Glutamatergic neuron (in vitro differentiated cells): ENCODE measurements around the gene ZNF333. TPM values are rescaled to one million over a fixed set of nuclear protein-coding genes. Genes with fewer than 3 reads are reported as not detected.

Source experiments
- DNase-seq: peaks from one replicate; pipeline ENCODE4 v3.0.0; 2022
- H3K27ac Mint-ChIP-seq: one replicate; pipeline ENCODE4 v1.8.0; 2020; ENCODE audit warnings: mild to moderate bottlenecking, mixed read lengths, inconsistent platforms; ENCODE audit not compliant: unreplicated experiment
- H3K27me3 Mint-ChIP-seq: one replicate; pipeline ENCODE4 v1.8.0; 2020; ENCODE audit warnings: mild to moderate bottlenecking, moderate library complexity, mixed read lengths, inconsistent platforms; ENCODE audit not compliant: unreplicated experiment
- H3K36me3 Mint-ChIP-seq: one replicate; pipeline ENCODE4 v1.8.0; 2020; ENCODE audit warnings: mild to moderate bottlenecking, mixed read lengths, inconsistent platforms; ENCODE audit not compliant: unreplicated experiment
- H3K4me1 Mint-ChIP-seq: one replicate; pipeline ENCODE4 v1.8.0; 2020; ENCODE audit warnings: mild to moderate bottlenecking, low read depth, mixed read lengths, inconsistent platforms; ENCODE audit not compliant: unreplicated experiment
- H3K4me3 Mint-ChIP-seq: one replicate; pipeline ENCODE4 v1.8.0; 2020; ENCODE audit warnings: mild to moderate bottlenecking, mixed read lengths, inconsistent platforms; ENCODE audit not compliant: unreplicated experiment
- H3K9me3 Mint-ChIP-seq: one replicate; pipeline ENCODE4 v1.8.0; 2020; ENCODE audit warnings: mild to moderate bottlenecking, moderate library complexity, mixed read lengths, inconsistent platforms; ENCODE audit not compliant: unreplicated experiment
- CTCF ChIP-seq: fragments of 200-600 bp; sonication (generic); IDR thresholded peaks from one replicate; pipeline ENCODE4 v1.5.0; 2021; ENCODE audit not compliant: partially characterized antibody, unreplicated experiment
- total RNA-seq: library from RNA; stranded (reverse); fragmentation: NEBNext Ultra II Directional; extraction: Animal tissue kit (Norgen Biotek cat#: 25700); gene quantifications from one replicate; pipeline ENCODE4 v1.2.1, GENCODE V29; 2021; ENCODE audit not compliant: unreplicated experiment

ZNF333 gene
- total RNA-seq, 1 donor from 2014 or later, result 32.9 TPM

DNA sequence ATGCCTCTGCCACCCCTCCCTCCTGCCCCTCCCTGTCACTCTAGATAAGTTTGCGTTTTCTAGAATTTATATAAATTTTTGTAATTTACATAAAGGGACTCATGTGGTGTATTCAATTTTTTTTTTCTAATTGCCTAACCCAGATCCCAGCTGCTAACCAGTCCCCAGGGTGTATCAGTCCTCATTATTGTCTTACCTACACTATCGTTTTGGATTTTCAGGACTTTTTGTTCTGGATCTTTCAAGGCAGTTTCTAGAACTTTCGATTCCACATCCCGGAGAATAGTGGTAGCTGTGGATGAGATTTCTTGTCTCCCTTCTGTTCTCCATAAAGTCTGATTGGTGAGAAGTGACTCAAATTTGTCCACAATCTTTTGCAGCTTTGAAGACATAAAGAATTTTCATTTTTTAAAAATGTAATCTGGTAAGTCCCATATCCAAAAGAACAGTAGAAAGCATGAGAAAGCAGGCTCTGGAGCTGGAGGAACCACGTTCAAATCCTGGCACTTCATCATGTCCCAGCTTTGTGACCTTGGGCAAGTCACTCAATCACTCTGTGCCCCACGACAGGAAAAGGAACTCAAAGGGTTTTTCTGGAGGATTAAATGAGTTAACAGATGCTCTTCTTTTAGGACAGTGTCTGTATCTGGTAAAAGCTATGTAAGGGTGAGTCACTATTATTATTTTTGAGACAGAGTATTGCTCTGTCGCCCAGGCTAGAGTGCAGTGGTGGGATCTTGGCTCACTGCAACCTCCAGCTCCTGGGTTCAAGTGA is 34.9 kb upstream of the ZNF333 start:
- TF ChIP-seq CTCF, result no peak
- Mint-ChIP-seq H3K27ac (no peak overlapping the region), H3K9me3 (no peaks in the 10 kb centered on the region), H3K36me3 (no peaks in the 10 kb centered on the region), H3K4me1 (no peaks in the 10 kb centered on the region), H3K4me3 (no peak overlapping the region), H3K27me3 (peaks cover 7% of the 10 kb centered on the region)
- DNase-seq, result no peak

DNA sequence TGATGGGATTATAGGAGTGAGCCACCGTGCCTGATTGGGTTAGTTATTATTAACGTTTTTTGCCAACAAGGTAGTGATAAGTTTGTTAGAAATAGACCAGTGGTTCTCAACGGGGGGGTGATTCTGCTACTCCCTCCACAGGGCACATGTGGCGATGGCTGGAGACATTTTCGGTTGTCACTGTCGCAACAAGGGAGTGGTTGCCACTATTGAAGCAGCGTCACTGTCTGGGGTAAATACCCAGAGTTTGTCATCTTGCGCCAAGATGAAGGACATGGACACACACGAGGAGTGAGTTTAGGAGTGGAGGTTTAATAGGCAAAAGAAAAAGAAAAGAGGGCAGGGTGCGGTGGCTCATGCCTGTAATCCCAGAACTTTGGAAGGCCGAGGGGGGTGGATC is 34.1 kb upstream of the ZNF333 start:
- Mint-ChIP-seq H3K4me1 (no peaks in the 10 kb centered on the region), H3K9me3 (no peaks in the 10 kb centered on the region), H3K4me3 (no peak overlapping the region), H3K27me3 (peaks cover 5% of the 10 kb centered on the region), H3K27ac (no peak overlapping the region), H3K36me3 (no peaks in the 10 kb centered on the region)
- TF ChIP-seq CTCF, result no peak
- no peak for DNase-seq

DNA sequence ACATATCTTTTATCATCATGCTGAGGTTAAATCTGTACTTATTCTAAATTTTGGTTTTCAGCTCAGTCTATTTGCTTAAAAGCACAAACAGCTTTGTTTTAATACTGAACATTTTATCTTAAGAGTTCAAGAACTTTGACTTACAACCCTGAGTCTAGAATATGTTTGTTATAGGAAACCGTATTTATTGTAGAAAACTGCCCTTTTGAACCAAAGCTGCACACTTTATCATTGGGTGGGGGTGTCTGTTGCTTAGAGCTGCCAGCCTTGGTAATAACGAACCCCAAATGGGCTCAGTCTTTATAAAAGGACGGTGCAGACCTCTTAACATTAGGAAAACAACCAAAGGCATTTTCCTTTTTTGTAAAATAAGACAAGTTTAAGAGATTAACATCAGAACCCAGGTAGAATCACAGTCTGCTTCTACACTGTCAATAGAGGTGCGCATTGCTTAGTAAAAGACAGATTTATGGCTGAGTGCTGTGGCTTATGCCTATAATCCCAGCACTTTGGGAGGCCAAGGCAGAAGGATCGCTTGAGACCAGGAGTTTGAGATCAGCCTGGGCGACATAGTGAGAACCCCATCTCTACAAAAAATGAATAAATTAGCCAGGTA is 29.9 kb upstream of the ZNF333 start:
- no peak for DNase-seq
- TF ChIP-seq CTCF, result no peak
- Mint-ChIP-seq H3K27ac (no peak overlapping the region), H3K36me3 (no peaks in the 10 kb centered on the region), H3K27me3 (peaks cover 3% of the 10 kb centered on the region), H3K4me3 (no peak overlapping the region), H3K4me1 (no peaks in the 10 kb centered on the region), H3K9me3 (no peaks in the 10 kb centered on the region)

DNA sequence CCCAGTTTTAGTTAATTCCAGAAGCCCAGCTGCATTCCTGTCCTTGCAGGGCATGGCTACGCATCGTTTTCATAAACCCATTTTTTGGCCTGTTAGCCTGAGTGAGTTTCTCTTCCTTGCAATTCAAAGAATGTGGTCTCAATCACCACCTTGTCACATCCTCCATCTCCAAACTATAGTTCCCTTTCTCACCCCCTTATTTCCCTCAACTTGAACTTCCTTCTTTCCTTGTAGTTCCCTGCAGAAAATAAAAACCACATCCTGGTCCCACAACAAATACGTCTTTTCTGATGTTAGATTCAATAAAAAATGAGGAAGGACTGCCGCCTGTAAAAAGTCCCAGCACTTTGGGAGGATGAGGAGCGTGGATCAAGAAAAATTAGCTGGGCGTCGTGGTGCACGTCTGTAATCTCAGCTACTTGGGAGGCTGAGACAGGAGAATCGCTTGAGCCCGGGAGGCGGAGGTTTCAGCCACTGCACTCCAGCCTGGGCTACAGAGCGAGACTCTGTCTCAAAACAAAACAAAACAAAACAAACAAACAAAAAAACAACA is 28.4 kb upstream of the ZNF333 start:
- Mint-ChIP-seq H3K4me1 (no peaks in the 10 kb centered on the region), H3K27ac (no peak overlapping the region), H3K4me3 (no peak overlapping the region), H3K27me3 (no peaks in the 10 kb centered on the region), H3K36me3 (no peaks in the 10 kb centered on the region), H3K9me3 (no peaks in the 10 kb centered on the region)
- no peak for DNase-seq
- TF ChIP-seq CTCF, result no peak

GRCh38 chr19:14669940-14670339 is 19.9 kb upstream of the ZNF333 start:
- no peaks in the 10 kb centered on the region for H3K36me3 Mint-ChIP-seq
- H3K27ac Mint-ChIP-seq, result no peak overlapping the region
- DNase-seq, result no peak
- no peak for TF ChIP-seq CTCF
- H3K4me3 Mint-ChIP-seq, result no peak overlapping the region
- no peaks in the 10 kb centered on the region for H3K9me3 Mint-ChIP-seq
- no peaks in the 10 kb centered on the region for H3K27me3 Mint-ChIP-seq
- no peaks in the 10 kb centered on the region for H3K4me1 Mint-ChIP-seq
